CD4-positive, alpha-beta T cell treated with Interleukin-4 for 4 hours (primary cell): ENCODE measurements around the gene BLVRB.
"Not testable (repeated sequence)": the region's sequence is repeated elsewhere in the genome, so short reads cannot be mapped to it uniquely, and the experiment has no call there.

Experiments used
- DNase-seq: peaks from one replicate; pipeline ENCODE4 v3.0.0-alpha.2; 2020

BLVRB gene

GRCh38 chr19:40421993-40422747 is 43.4 kb downstream of the BLVRB start:
- no peak for DNase-seq

GRCh38 chr19:40420766-40421765 is 44.5 kb downstream of the BLVRB start:
- peak; percentile 71 for DNase-seq

- no peak for DNase-seq
These were observed 45.1 kb downstream of the BLVRB start for GRCh38 chr19:40420451-40420765.

GRCh38 chr19:40419780-40420179 is 45.8 kb downstream of the BLVRB start:
- no peak for DNase-seq

GRCh38 chr19:40419066-40419612 is 46.4 kb downstream of the BLVRB start:
- no peak for DNase-seq

GRCh38 chr19:40418040-40418439 is 47.5 kb downstream of the BLVRB start:
- DNase-seq = no peak

GRCh38 chr19:40417643-40417981 is 47.9 kb downstream of the BLVRB start:
- DNase-seq = no peak

- DNase-seq = no peak
These were observed 48.5 kb downstream of the BLVRB start for GRCh38 chr19:40416918-40417642.

- DNase-seq = no peak
These were observed 49.8 kb downstream of the BLVRB start for GRCh38 chr19:40415768-40416167.

- no peak for DNase-seq
These were observed 50.7 kb downstream of the BLVRB start for GRCh38 chr19:40414542-40415535.

- DNase-seq = no peak
These were observed 52.2 kb downstream of the BLVRB start, which contains the start of gene PRX for GRCh38 chr19:40413291-40413845. TSS of gene PRX (minus strand) at chr19:40413378. CDS start at chr19:40407932, 5,446 bp downstream.

GRCh38 chr19:40412866-40413265 is 52.7 kb downstream of the BLVRB start:
- DNase-seq = no peak

- DNase-seq = no peak
These were observed 53.5 kb downstream of the BLVRB start for GRCh38 chr19:40411958-40412499.

GRCh38 chr19:40411125-40411842 is 54.3 kb downstream of the BLVRB start:
- DNase-seq = no peak

GRCh38 chr19:40410030-40410389 is 55.5 kb downstream of the BLVRB start:
- DNase-seq = no peak

- not testable (repeated sequence) for DNase-seq
These were observed 57.0 kb downstream of the BLVRB start for GRCh38 chr19:40408598-40408925.

- no peak for DNase-seq
These were observed 57.6 kb downstream of the BLVRB start for GRCh38 chr19:40407714-40408597.

GRCh38 chr19:40403262-40403984 is 62.1 kb downstream of the BLVRB start:
- DNase-seq = peak; percentile 77

- no peak for DNase-seq
These were observed 65.0 kb downstream of the BLVRB start for GRCh38 chr19:40400559-40400958.
